ENCODE results near the gene LYSMD4.

DNA sequence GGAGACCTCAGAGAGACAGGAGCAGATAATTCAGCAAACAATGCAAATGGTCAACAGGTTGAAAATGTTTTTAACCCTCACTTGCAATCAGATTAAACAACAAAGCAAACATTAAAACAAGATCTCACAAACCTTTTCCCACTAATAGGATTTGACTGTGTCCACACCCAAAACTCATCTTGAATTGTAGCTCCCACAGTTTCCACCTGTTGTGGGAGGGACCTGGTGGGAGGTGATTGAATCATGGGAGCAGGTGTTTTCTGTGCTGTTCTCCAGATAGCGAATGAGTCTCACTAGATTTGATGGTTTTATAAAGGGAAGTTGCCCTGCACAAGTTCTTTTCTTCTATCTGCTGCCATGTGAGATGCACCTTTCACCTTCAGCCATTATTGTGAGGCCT lies 1.3 kb upstream of the LYSMD4 start:
- TF ChIP-seq GABPA (IDR thresholded peaks at IDR 0.05 in 1 of 2, conservative IDR thresholded peaks at IDR 0.05 in 1 of 2): no peak
- TF ChIP-seq, protein P1, sequence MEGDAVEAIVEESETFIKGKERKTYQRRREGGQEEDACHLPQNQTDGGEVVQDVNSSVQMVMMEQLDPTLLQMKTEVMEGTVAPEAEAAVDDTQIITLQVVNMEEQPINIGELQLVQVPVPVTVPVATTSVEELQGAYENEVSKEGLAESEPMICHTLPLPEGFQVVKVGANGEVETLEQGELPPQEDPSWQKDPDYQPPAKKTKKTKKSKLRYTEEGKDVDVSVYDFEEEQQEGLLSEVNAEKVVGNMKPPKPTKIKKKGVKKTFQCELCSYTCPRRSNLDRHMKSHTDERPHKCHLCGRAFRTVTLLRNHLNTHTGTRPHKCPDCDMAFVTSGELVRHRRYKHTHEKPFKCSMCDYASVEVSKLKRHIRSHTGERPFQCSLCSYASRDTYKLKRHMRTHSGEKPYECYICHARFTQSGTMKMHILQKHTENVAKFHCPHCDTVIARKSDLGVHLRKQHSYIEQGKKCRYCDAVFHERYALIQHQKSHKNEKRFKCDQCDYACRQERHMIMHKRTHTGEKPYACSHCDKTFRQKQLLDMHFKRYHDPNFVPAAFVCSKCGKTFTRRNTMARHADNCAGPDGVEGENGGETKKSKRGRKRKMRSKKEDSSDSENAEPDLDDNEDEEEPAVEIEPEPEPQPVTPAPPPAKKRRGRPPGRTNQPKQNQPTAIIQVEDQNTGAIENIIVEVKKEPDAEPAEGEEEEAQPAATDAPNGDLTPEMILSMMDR (IDR thresholded peaks at IDR 0.05; ENCODE audit: low read depth, low read length, missing input control): no peak

All from liver (tissue), 3 donors.